GOT3 (cell line): Measurements from ENCODE around the gene LASP1.
"Not testable (repeated sequence)": the region's sequence is repeated elsewhere in the genome, so short reads cannot be mapped to it uniquely, and the experiment has no call there.

Source experiments
- DNase-seq: peaks from one replicate; lab custom pipeline; 2025; ENCODE audit warnings: mixed read lengths; lab: John Stamatoyannopoulos, UW

LASP1 gene

GRCh38 chr17:38908676-38909181, 38.9 kb downstream of the LASP1 start:
- no peak for DNase-seq

GRCh38 chr17:38910325-38910724, 40.5 kb downstream of the LASP1 start:
- no peak for DNase-seq

GRCh38 chr17:38911081-38911730, 41.3 kb downstream of the LASP1 start:
- no peak for DNase-seq

GRCh38 chr17:38911731-38912081, 41.8 kb downstream of the LASP1 start:
- DNase-seq, result not testable (repeated sequence)

- no peak for DNase-seq
These were observed 42.5 kb downstream of the LASP1 start for GRCh38 chr17:38912221-38912813.

GRCh38 chr17:38914741-38915638, 45.1 kb downstream of the LASP1 start:
- DNase-seq, result no peak

GRCh38 chr17:38915639-38915995, 45.8 kb downstream of the LASP1 start:
- no peak for DNase-seq

GRCh38 chr17:38916771-38917170, 46.9 kb downstream of the LASP1 start:
- no peak for DNase-seq

GRCh38 chr17:38917259-38917658, 47.4 kb downstream of the LASP1 start:
- DNase-seq, result no peak

GRCh38 chr17:38918129-38918913, 48.5 kb downstream of the LASP1 start:
- DNase-seq, result no peak

GRCh38 chr17:38918916-38919315, 49.1 kb downstream of the LASP1 start:
- DNase-seq, result no peak

GRCh38 chr17:38919316-38920078, 49.6 kb downstream of the LASP1 start:
- no peak for DNase-seq

- no peak for DNase-seq
These were observed 50.8 kb downstream of the LASP1 start for GRCh38 chr17:38920374-38921291.

GRCh38 chr17:38921756-38922411, 52.0 kb downstream of the LASP1 start:
- no peak for DNase-seq

- no peak for DNase-seq
These were observed 52.9 kb downstream of the LASP1 start for GRCh38 chr17:38922538-38923297.

- no peak for DNase-seq
These were observed 55.6 kb downstream of the LASP1 start, which contains the start of gene LASP1NB for GRCh38 chr17:38925263-38925995. Gene LASP1NB, plus strand, starts transcription at chr17:38925614.

- DNase-seq, result no peak
These were observed 56.6 kb downstream of the LASP1 start for GRCh38 chr17:38926293-38927070.
